Cardiac fibroblast (primary cell): ENCODE results near the gene SKI.
"Not testable (repeated sequence)": the region's sequence is repeated elsewhere in the genome, so short reads cannot be mapped to it uniquely, and the experiment has no call there.

Experiments used
- DNase-seq, 2 donors: peaks; one replicate each; pipeline versions ENCODE4 v3.0.0 to v3.0.0-alpha.2; 2010; ENCODE audit warnings: low read depth in 2 of 2
- H3K4me3 ChIP-seq, 2 donors: replicated peaks in 1 of 2; 1 replicate in 1 of 2; 2 replicates in 1 of 2; pipeline ENCODE4 v1.5.1; 2011; ENCODE audit warnings: low read depth in 2 of 2, low read length in 2 of 2, mild to moderate bottlenecking in 2 of 2, moderate library complexity in 1 of 2
- TF ChIP-seq, protein P1 (sequence below): IDR thresholded peaks from one replicate; pipeline ENCODE4 v1.5.1; 2011; ENCODE audit warnings: low read depth, mild to moderate bottlenecking, low read length, inconsistent platforms

Gene SKI

DNA sequence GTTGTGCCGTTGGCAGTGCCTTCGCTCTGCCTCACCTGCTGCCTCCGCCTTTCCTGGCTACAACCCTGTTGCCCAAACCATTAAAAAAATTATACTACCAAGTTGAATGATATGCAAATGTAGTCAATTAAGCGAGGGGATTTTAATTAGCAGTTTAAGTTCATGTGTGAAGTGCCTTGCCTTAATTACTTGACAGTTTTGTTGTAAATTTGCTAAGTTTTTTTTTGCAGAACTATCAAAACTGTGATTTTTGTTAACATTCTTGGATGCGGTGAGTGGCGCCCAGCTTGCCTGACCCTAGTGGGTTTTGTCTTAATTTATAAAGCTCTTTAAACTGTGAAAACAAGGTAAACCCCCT is 10.9 kb downstream of the SKI start:
- TF ChIP-seq, protein P1, sequence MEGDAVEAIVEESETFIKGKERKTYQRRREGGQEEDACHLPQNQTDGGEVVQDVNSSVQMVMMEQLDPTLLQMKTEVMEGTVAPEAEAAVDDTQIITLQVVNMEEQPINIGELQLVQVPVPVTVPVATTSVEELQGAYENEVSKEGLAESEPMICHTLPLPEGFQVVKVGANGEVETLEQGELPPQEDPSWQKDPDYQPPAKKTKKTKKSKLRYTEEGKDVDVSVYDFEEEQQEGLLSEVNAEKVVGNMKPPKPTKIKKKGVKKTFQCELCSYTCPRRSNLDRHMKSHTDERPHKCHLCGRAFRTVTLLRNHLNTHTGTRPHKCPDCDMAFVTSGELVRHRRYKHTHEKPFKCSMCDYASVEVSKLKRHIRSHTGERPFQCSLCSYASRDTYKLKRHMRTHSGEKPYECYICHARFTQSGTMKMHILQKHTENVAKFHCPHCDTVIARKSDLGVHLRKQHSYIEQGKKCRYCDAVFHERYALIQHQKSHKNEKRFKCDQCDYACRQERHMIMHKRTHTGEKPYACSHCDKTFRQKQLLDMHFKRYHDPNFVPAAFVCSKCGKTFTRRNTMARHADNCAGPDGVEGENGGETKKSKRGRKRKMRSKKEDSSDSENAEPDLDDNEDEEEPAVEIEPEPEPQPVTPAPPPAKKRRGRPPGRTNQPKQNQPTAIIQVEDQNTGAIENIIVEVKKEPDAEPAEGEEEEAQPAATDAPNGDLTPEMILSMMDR: no peak
- H3K4me3 ChIP-seq: no peak overlapping the region
- DNase-seq: no peak

DNA sequence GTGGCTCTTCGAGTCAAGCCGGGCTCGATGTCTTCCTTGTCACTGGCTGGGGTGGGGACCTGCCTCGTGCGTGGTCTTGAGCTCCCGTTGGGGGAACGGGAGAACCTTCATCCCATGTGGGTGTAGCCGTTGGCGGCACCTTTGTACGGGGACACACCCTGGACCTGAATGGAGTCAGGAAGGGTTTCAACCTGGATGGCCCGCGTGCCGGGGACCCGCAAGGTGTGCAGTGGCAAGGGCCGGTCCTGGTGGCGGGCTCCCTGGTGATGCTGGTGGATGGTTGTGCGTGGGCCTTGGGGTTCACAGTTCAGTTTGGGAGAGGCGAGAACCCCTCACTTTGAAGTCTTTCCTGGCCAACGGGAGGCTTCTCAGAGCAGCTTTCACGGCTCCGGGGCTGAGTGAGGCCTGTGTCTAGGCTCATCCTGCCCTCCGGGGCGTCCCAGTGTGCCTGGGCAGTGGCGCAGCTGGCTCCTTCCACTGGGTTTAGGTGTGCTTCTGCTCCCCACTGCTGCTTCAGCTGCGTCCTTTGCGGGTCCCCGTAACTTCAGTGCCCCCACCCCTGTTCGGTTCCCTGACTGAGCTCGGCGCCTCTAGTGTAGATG is 11.4 kb downstream of the SKI start:
- TF ChIP-seq, protein P1: no peak
- no peak overlapping the region for H3K4me3 ChIP-seq
- no peak for DNase-seq

DNA sequence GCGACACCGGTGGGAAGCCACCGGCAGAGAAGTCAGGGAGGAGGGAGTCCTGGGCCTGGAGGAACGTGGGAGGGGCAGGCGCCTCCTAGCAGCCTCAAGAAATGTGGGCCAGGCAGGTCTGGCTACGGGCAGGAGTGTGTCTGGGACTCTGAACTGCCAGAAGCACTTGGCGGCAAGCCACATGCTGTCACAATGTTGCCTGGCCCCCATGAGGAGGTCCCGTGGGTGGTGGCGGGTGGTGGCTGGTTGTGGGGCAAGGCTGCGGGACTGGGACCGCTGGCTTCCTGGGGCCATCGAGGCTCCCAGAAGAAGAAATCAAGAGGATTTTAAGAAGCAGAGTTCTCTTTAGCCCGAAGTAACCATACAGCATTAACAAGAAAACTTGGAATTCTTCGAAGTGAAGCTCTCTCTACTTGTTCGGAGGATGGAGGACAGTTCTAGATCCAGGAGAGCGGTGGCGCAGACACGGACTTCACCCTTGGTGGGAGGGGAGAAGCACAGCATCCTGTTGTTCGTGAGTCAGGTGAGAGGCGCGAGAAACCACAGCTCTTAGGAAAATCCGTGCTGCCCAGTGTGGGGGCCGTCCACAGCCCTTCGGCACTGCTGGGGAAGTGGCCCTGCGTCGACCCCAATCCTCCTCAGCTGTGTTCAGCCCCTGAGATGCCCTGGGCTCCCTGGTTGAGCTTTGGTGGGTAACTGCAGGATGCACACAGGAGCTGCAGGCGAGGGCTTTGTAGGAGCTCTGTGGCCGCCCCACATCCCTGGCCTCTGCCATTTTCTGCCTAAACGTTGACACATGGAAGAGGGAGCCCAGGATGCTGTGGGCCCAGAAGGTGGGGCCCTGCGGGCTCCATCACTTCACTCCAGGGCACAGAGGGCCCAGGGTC is 12.4 kb downstream of the SKI start:
- TF ChIP-seq, protein P1: no peak
- peak; percentile 48 to 58 for DNase-seq
- H3K4me3 ChIP-seq: no peak overlapping the region

DNA sequence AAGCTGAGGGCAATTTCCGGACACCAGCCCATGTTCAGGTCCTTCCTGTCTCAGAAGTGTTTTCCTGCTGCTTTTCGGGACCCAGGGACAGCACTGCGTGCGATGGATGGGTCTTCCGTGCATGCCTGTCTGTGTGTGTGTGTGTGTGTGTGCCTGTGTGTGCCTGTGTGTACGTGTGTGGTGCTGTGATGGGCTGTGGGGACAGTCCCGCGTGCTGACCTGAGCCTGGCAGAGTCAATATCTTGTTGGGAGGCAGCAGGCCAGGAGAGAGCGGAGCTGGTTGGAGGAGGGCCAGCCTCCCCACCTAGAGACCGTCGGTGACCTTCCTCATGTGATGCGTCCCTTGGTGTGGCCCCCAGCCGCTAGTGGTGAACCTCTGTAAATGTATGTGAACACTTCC is 13.7 kb downstream of the SKI start:
- TF ChIP-seq, protein P1: no peak
- no peak overlapping the region for H3K4me3 ChIP-seq
- no peak for DNase-seq

DNA sequence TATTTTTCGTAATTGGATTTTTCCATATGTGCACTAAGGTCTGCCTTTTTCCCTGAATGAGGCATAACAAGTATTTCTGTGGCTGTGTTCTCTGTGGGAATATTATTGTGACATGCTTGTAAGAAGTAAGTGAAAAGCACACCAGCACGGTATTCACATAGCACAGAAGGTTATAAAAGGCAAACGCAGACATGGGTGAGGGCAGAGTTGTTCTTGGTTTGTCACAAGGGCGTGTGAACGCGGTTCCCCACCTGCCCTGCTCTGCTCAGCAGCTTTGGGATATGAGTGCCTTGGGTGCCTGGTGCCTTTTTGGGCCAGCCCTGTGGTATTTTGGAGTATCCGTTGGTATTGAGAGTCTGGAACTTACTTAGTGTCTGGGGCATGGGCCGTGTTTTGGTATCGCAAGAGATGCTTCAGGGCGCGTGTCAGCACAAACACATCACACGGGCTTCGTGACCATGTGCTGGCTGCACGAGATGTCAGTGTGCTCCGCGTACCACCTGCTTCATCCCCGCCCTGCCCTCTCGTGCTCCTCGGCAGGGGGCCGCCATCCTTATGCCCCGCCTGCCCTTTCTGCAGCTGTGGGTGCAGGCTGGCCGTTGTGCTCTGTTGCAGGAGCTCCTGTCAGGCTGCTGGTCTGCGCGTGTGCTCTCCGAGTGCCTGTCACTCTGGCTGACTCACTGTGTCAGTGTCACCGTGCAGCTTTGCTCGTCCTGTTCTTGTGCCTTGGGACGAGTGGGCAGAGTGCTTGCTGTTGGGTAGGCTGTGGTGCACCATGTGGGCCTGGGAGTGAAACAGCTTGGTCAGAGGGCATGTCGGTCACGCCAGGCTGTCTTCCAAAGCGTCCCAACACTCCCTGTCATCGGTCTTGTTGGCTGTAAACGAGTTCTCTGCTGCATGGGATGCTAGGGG is 15.0 kb downstream of the SKI start:
- no peak for DNase-seq
- no peak overlapping the region for H3K4me3 ChIP-seq
- TF ChIP-seq, protein P1: no peak

DNA sequence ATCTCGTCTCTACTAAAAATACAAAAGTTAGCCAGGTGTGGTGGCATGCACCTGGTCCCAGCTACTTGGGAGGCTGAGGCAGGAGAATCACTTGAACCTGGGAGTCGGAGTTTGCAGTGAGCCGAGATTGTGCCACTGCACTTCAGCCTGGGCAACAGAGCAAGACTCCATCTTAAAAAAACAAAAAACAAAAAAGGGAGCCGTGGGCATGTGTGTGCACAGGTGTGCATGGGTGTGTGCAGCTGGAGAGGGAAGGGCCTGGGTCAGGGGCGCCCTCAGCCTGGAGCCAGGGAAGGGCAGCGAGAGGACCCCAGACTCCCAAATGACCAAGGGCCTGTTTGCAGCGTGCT is 18.9 kb downstream of the SKI start:
- DNase-seq, H3K4me3 ChIP-seq: not testable (repeated sequence)

DNA sequence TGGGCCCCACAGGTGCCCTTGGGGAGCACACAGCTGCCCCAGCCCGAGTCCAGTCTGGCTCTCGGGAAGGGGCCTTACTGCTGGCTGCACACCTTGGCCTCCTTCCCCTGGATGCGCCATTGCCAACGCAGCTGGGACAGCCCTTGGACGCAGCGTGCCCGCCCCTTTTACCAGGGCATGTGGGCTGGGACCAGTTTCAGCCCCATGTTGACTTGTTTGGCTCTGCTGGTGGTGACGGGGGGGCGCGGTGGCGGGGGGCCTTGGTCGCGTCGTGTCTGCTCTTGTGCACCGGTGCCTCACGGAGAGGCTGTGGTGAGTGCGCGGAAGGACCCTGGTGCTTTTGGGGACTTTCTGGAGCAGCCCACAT is 19.6 kb downstream of the SKI start:
- no peak for DNase-seq
- TF ChIP-seq, protein P1: no peak
- no peak overlapping the region for H3K4me3 ChIP-seq
